B cell (primary cell): ENCODE data around the gene GIMAP6. TPM values are rescaled to one million over a fixed set of nuclear protein-coding genes. Genes with fewer than 3 reads are reported as not detected.
"Not testable (repeated sequence)": the region's sequence is repeated elsewhere in the genome, so short reads cannot be mapped to it uniquely, and the experiment has no call there.

Source experiments
- ATAC-seq: fragments of 200-7000 bp; cut with Tn5 transposase; one replicate; pipeline ENCODE4 v1.10.0; 2021; ENCODE audit warnings: low read depth, mild to moderate bottlenecking, moderate number of reproducible peaks, moderate library complexity
- CTCF ChIA-PET: fragments of 350-600 bp; sonication (Branson Sonifier 250); formaldehyde crosslinking; loops from one replicate; lab custom pipeline; 2021; ENCODE audit warnings: antibody characterized with exemption, inconsistent platforms; lab: Charles Lee
- POLR2A ChIA-PET: fragments of 350-600 bp; sonication (Branson Sonifier 250); formaldehyde crosslinking; loops from one replicate; lab custom pipeline; 2021; ENCODE audit warnings: antibody characterized with exemption; lab: Charles Lee
- DNase-seq: peaks from one replicate; pipeline ENCODE4 v3.0.0; 2013
- H2AFZ ChIP-seq: 2 replicates; pipeline ENCODE4 v1.6.1; 2012; ENCODE audit warnings: mild to moderate bottlenecking, low read depth, low read length; ENCODE audit not compliant: insufficient read depth, poor library complexity, severe bottlenecking
- H3K27ac ChIP-seq, 2 donors: 1 replicate in 1 of 2; 2 replicates in 1 of 2; pipeline ENCODE4 v1.5.1; 2012 to 2013; ENCODE audit warnings: low read length in 2 of 2, mild to moderate bottlenecking in 2 of 2, moderate library complexity in 1 of 2
- H3K27me3 ChIP-seq, 4 experiments: fragments of 200-600 bp in 1 of 4; sonication (generic) in 1 of 4; replicated peaks in 1 of 4; 1 replicate in 2 of 4; 2 replicates in 2 of 4; pipeline versions ENCODE4 v1.6.1 to v1.7.0; 2013 to 2016; ENCODE audit warnings: low read length in 3 of 4, mild to moderate bottlenecking in 2 of 4, mixed read lengths in 1 of 4, moderate library complexity in 1 of 4; ENCODE audit not compliant: insufficient read depth in 4 of 4, control insufficient read depth in 3 of 4; ENCODE audit errors: control extremely low read depth in 1 of 4
- H3K36me3 ChIP-seq, 2 experiments: replicated peaks in 1 of 2; 1 replicate in 1 of 2; 2 replicates in 1 of 2; pipeline versions ENCODE4 v1.6.1 to v1.7.1; 2013; ENCODE audit warnings: low read length in 1 of 2; ENCODE audit not compliant: insufficient read depth in 2 of 2, control insufficient read depth in 1 of 2; ENCODE audit errors: control extremely low read depth in 1 of 2, extremely low read depth in 1 of 2
- H3K4me1 ChIP-seq, 2 donors: fragments of 200-600 bp in 1 of 2; sonication (generic) in 1 of 2; 1 replicate in 1 of 2; 2 replicates in 1 of 2; pipeline versions ENCODE4 v1.5.1 to v1.6.1; 2013 to 2017; ENCODE audit warnings: low read length in 2 of 2; ENCODE audit not compliant: control insufficient read depth in 2 of 2, insufficient read depth in 2 of 2
- H3K4me2 ChIP-seq: replicated peaks from 2 replicates; pipeline ENCODE3; 2012; ENCODE audit warnings: mild to moderate bottlenecking, low read depth, low read length; ENCODE audit not compliant: poor library complexity, severe bottlenecking
- H3K4me3 ChIP-seq, 5 experiments: fragments of 200-600 bp in 1 of 5; sonication (generic) in 1 of 5; 1 replicate in 3 of 5; 2 replicates in 2 of 5; pipeline versions ENCODE4 v1.5.1 to v1.7.0; 2011 to 2016; ENCODE audit warnings: low read length in 4 of 5, mild to moderate bottlenecking in 4 of 5, low read depth in 2 of 5, control low read depth in 1 of 5, moderate library complexity in 1 of 5; ENCODE audit not compliant: insufficient read depth in 1 of 5; ENCODE audit errors: control extremely low read depth in 1 of 5, extremely low read depth in 1 of 5
- H3K79me2 ChIP-seq: fragments of 200-600 bp; sonication (generic); one replicate; pipeline ENCODE4 v1.6.0; 2016; ENCODE audit warnings: low read length; ENCODE audit not compliant: control insufficient read depth, insufficient read depth
- H3K9ac ChIP-seq: fragments of 200-600 bp; sonication (generic); 2 replicates; pipeline ENCODE4 v1.6.1; 2017; ENCODE audit warnings: mild to moderate bottlenecking, low read length, moderate library complexity
- H3K9me3 ChIP-seq, 3 donors: one replicate each; pipeline versions ENCODE4 v1.6.1 to v1.7.1; 2013; ENCODE audit warnings: low read length in 2 of 3; ENCODE audit not compliant: control insufficient read depth in 2 of 3, insufficient read depth in 1 of 3; ENCODE audit errors: control extremely low read depth in 1 of 3
- H4K20me1 ChIP-seq: 2 replicates; pipeline ENCODE4 v1.6.0; 2012; ENCODE audit warnings: mild to moderate bottlenecking, low read length; ENCODE audit not compliant: insufficient read depth, control insufficient read depth, poor library complexity, severe bottlenecking
- H3K27ac Mint-ChIP-seq: one replicate; pipeline ENCODE4 v1.8.0; 2021; ENCODE audit warnings: mixed read lengths
- H3K27me3 Mint-ChIP-seq: one replicate; pipeline ENCODE4 v1.8.0; 2021; ENCODE audit warnings: mixed read lengths
- H3K4me1 Mint-ChIP-seq: one replicate; pipeline ENCODE4 v1.8.0; 2021; ENCODE audit warnings: mixed read lengths
- H3K4me3 Mint-ChIP-seq: one replicate; pipeline ENCODE4 v1.8.0; 2021; ENCODE audit warnings: mixed read lengths
- H3K9me3 Mint-ChIP-seq: one replicate; pipeline ENCODE4 v1.8.0; 2022; ENCODE audit warnings: mixed read lengths; ENCODE audit not compliant: insufficient read depth
- EZH2 ChIP-seq: IDR thresholded peaks from 2 replicates; pipeline ENCODE4 v1.6.1; 2012; ENCODE audit warnings: borderline replicate concordance, low read depth, mild to moderate bottlenecking, moderate library complexity, low read length; ENCODE audit not compliant: insufficient read depth, poor library complexity, severe bottlenecking
- WGBS: methylation state at CpG from one replicate; pipeline ENCODE4 v1.1.5; 2013; ENCODE audit warnings: missing lambda C conversion rate; ENCODE audit not compliant: insufficient coverage; 5-methylcytosine and 5-hydroxymethylcytosine counted together
- intact Hi-C: fragments of 100-400 bp; cut with micrococcal nuclease; formaldehyde crosslinking; loops from one replicate; pipeline ENCODE4 v1.10.0; 2022
- polyA plus RNA-seq: library from polyadenylated mRNA; depleted of rRNA; stranded (reverse); fragments of >200 nt; gene quantifications from 2 replicates; pipeline ENCODE4 v1.2.3, GENCODE V29; 2012
- total RNA-seq, 2 donors: library from RNA; stranded (reverse); fragments of 120-200 nt in 1 of 2; gene quantifications; 1 replicate in 1 of 2; 2 replicates in 1 of 2; pipeline versions ENCODE4 v1.2.3 to v1.2.4, GENCODE V29; 2013 to 2022
- TF ChIP-seq, protein P1 (sequence below): fragments of 200-600 bp; IDR thresholded peaks from one replicate; pipeline ENCODE4 v1.8.0; 2022; ENCODE audit warnings: antibody characterized with exemption, mild to moderate bottlenecking

Gene GIMAP6
- total and polyA plus RNA-seq, 2 donors (not counting 1 experiment from before 2014, with no cell fraction given) = 0.39 to 0.45 TPM

DNA sequence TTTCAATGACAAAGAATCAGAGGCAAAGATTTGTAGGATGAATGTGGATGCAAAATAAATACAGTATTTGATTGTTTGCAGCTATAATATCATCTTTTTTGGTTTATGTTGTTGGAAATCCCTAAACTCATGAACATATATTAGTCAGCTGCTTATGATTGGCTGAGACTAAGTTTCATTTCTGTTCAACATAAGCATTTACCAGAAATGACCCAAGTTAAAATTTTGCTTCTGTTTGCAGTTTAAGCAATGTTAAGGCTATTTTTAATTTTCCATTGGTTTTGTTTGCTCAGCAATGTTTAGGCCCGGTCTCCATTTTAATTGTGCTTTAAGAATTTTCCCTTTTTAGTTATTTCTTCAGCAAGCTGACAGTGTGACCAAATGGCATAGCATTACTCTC, 22.0 kb downstream of the GIMAP6 start:
- Histone ChIP-seq H3K4me3 (no peak overlapping the region), H3K9ac (no peak overlapping the region), H3K27me3 (no peaks in the 10 kb centered on the region), H3K9me3 (no peaks in the 10 kb centered on the region), H3K4me1 (no peaks in the 10 kb centered on the region), H3K4me2 (no peak overlapping the region), H3K36me3 (no peaks in the 10 kb centered on the region), H4K20me1 (no peaks in the 10 kb centered on the region), H2AFZ (no peak overlapping the region), H3K27ac (no peak overlapping the region), H3K79me2 (no peaks in the 10 kb centered on the region)
- no peak overlapping the region for H3K27ac Mint-ChIP-seq
- H3K27me3 Mint-ChIP-seq = no peaks in the 10 kb centered on the region
- H3K4me3 Mint-ChIP-seq = no peak overlapping the region
- DNase-seq = no peak
- H3K9me3 Mint-ChIP-seq = no peaks in the 10 kb centered on the region
- WGBS = no CpG with 5 or more reads among the region's 1 CpG
- ChIA-PET POLR2A (no interaction called here), CTCF (no interaction called here)
- TF ChIP-seq, protein P1, sequence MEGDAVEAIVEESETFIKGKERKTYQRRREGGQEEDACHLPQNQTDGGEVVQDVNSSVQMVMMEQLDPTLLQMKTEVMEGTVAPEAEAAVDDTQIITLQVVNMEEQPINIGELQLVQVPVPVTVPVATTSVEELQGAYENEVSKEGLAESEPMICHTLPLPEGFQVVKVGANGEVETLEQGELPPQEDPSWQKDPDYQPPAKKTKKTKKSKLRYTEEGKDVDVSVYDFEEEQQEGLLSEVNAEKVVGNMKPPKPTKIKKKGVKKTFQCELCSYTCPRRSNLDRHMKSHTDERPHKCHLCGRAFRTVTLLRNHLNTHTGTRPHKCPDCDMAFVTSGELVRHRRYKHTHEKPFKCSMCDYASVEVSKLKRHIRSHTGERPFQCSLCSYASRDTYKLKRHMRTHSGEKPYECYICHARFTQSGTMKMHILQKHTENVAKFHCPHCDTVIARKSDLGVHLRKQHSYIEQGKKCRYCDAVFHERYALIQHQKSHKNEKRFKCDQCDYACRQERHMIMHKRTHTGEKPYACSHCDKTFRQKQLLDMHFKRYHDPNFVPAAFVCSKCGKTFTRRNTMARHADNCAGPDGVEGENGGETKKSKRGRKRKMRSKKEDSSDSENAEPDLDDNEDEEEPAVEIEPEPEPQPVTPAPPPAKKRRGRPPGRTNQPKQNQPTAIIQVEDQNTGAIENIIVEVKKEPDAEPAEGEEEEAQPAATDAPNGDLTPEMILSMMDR = no peak
- no peak for TF ChIP-seq EZH2
- no peak for ATAC-seq
- intact Hi-C loops = no loop called here
- no peaks in the 10 kb centered on the region for H3K4me1 Mint-ChIP-seq

DNA sequence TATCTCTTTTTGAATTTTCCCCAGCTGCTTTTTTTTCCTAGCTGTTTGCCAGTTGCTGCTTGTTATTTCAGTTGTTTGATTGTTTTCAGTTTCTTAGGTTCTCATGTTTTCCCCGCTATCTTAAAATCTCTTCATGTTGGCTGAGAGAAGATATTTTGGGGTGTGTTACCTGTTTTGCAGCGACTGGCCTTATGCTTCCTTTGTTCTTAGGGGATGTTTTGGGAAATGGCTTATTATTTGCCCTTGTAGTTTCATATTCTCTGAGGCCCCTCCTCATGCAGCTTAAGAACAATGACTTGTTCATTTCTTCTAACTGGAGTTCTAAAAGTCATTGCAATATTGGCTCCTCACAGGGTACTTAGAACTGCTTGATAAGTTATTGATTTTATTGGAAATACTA, 28.6 kb downstream of the GIMAP6 start:
- H3K4me1 ChIP-seq, POLR2A ChIA-PET, H4K20me1 ChIP-seq, ATAC-seq, H3K27me3 ChIP-seq, H3K4me3 Mint-ChIP-seq, H3K9me3 ChIP-seq, H3K27me3 Mint-ChIP-seq, intact Hi-C loops, H3K4me2 ChIP-seq, H3K27ac Mint-ChIP-seq, H2AFZ ChIP-seq, H3K79me2 ChIP-seq, H3K9ac ChIP-seq, H3K36me3 ChIP-seq, H3K9me3 Mint-ChIP-seq, H3K4me1 Mint-ChIP-seq, H3K4me3 ChIP-seq, DNase-seq, H3K27ac ChIP-seq, CTCF ChIA-PET: not testable (repeated sequence)
- WGBS = no CpG with 5 or more reads among the region's 2 CpGs
